ENCODE measurements around the gene ARL8B. TPM values are rescaled to one million over a fixed set of nuclear protein-coding genes. Genes with fewer than 3 reads are reported as not detected.

ARL8B gene
- polyA plus RNA-seq, 3 donors, result 46.6 to 121 (median 101) TPM

GRCh38 chr3:5136211-5136918 lies 14.3 kb downstream of the ARL8B start:
- H3K4me3 ChIP-seq (replicated peaks in 1 of 3; ENCODE audit: low read depth in 2 of 3, low read length in 3 of 3), result no peak overlapping the region

More at GRCh38 chr3:5136211-5136918, 14.3 kb downstream of the ARL8B start:
- WGBS (ENCODE audit: insufficient coverage), result no CpG with 5 or more reads among the region's 6 CpGs
- Histone ChIP-seq H3K79me2 (ENCODE audit: insufficient read depth, low read length) (peaks cover 100% of the 10 kb centered on the region), H3K9ac (ENCODE audit: insufficient read depth, low read length, poor library complexity, severe bottlenecking) (no peak overlapping the region), H3K4me1 (ENCODE audit: control insufficient read depth in 1 of 2, insufficient read depth in 2 of 2, low read length in 2 of 2) (peaks cover 63 to 71% of the 10 kb centered on the region in 2 donors), H3K36me3 (replicated peaks in 1 of 2; ENCODE audit: control insufficient read depth in 1 of 2, insufficient read depth in 2 of 2, low read length in 2 of 2) (peaks cover 3 to 6% of the 10 kb centered on the region in 2 donors), H3K4me2 (replicated peaks; ENCODE audit: extremely low read depth, low read length, poor library complexity, severe bottlenecking) (peak overlapping the region; percentile 20), H3K9me3 (replicated peaks in 1 of 2; ENCODE audit: control insufficient read depth in 1 of 2, insufficient read depth in 1 of 2, low read length in 2 of 2) (no peaks in the 10 kb centered on the region), H3K27ac (ENCODE audit: low read depth in 1 of 2, low read length in 2 of 2) (peak overlapping the region; percentile 29 to 94), H3K27me3 (ENCODE audit: control insufficient read depth in 2 of 2, insufficient read depth in 2 of 2, low read length in 2 of 2) (no peaks in the 10 kb centered on the region), H4K20me1 (ENCODE audit: insufficient read depth, low read length) (peaks cover 96% of the 10 kb centered on the region), H2AFZ (ENCODE audit: insufficient read depth, low read depth, low read length, poor library complexity, severe bottlenecking) (no peak overlapping the region)
- TF ChIP-seq CTCF (IDR thresholded peaks at IDR 0.05), result peak; percentile 45
- H3K27ac Mint-ChIP-seq, result peak overlapping the region; percentile 73 to 98 (median 93)
- DNase-seq, result peak; percentile 54 to 76 (median 54)
- intact Hi-C loops (cut with micrococcal nuclease), result loop anchor here in 1 of 2 donors (5.0 kb wide), 1 partner anchor 51 kb away; the partner anchor contains the start of gene EDEM1
- no peaks in the 10 kb centered on the region for H3K9me3 Mint-ChIP-seq
- H3K27me3 Mint-ChIP-seq (ENCODE audit: low read depth in 3 of 3), result no peaks in the 10 kb centered on the region
- peaks cover 22 to 29% of the 10 kb centered on the region in 2 donors for H3K36me3 Mint-ChIP-seq
- peaks cover 80% of the 10 kb centered on the region for H3K4me1 Mint-ChIP-seq
- H3K4me3 Mint-ChIP-seq, result peak overlapping the region in 1 of 2 donors; percentile 54

Measured in CD14-positive monocyte (primary cell).